ENCODE data around the gene MAGI1. TPM values are rescaled to one million over a fixed set of nuclear protein-coding genes. Genes with fewer than 3 reads are reported as not detected.
"Not testable (repeated sequence)": the region's sequence is repeated elsewhere in the genome, so short reads cannot be mapped to it uniquely, and the experiment has no call there.

The MAGI1 gene
- total RNA-seq, 1 donor from 2014 or later = 34.1 TPM

DNA sequence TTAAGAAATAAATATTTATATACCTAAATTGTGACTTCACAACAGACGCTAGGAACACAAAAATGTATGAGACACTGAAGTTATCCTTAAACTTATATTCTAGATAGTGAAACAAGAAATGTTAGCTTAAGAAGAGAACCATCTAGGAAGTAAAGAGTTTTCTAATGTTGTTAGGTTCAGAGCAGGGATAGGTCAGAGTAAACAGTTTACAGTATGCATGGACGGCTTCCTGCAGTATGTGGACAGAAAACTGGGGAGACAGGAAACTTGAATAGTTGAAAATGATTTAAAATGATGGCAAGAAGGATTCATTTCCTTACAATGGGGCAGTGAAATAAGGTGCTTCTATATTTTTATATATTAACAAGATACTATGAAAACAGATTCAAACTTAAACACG lies 449.8 kb downstream of the MAGI1 start:
- DNase-seq = no peak
- no peak for ATAC-seq (ENCODE audit: poor library complexity)
- intact Hi-C loops (cut with DNase I) = no loop called here

DNA sequence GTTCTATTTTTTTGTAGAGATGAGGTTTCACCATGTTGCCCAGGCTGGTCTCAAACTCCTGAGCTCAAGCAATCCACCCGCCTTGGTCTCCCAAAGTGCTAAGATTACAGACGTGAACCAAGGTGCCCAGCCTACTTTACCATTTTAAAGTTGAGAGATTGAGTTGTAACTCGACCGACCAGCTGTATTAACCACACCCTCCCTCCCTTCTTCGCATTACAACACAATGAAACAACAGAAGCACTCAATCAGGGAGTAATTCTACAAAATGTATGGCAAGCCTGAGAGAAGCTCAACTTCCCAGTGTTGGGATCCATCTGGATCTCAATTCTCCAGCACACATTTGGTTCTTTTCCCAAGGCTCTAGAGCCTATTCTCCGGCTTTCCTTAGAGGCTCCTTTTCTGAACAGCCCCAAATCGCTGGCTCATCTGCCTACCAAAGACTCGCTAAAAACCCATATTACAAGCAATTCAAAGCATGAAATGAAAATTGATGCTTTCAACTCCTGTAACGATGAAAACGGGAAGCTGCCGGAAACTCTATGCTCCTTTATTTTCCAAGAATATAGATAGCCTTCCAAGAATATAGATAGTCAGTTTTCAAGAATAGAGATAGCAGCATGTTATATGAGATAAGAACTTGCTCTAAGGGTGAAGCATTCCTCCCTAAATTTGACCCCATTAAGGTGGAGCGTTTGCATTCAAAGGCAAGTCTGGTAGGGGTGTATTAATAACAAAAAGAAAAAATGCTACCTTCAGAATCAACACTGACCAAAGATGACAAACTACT lies 450.9 kb downstream of the MAGI1 start:
- intact Hi-C loops (cut with DNase I) = no loop called here
- no peak for DNase-seq
- no peak for ATAC-seq (ENCODE audit: poor library complexity)

DNA sequence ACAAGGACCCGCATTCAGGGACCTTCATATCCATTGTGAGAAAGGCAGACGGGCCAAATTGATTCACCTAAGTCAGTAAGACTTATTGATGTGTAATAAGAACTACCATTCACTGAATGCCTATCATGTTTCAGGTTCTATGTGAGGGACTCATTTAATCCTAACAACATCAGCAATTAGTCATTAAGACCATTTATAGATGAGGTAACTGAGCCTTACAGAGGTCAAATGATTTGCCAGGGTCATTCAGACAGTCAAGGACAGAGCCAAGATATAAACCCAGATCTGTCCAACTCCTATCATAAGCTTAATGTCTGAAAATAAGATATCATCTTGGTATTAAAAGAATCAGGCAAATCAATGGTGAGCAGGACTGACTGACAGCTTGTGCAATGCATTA lies 453.8 kb downstream of the MAGI1 start:
- intact Hi-C loops (cut with DNase I) = no loop called here
- ATAC-seq (ENCODE audit: poor library complexity) = no peak
- DNase-seq = no peak

DNA sequence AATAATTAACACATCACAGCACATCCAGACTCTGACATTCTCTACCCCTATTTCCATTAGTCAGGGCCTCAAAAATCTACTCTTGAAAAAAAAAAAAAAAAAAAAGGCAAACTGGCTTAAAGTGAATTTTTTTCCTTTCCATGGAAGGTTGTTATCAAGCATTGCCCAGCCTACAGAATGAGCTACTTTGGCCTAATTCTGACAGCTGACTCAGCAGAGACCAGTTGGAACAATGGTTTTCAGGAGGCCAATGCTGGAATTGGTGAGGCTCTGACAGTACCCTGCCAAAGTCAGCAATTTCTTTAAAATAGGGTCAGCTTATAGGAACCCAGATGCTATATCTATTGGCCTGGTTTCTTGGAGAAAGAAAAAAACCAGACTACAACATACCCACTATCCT lies 454.7 kb downstream of the MAGI1 start:
- no peak for ATAC-seq (ENCODE audit: poor library complexity)
- intact Hi-C loops (cut with DNase I) = no loop called here
- DNase-seq = no peak

DNA sequence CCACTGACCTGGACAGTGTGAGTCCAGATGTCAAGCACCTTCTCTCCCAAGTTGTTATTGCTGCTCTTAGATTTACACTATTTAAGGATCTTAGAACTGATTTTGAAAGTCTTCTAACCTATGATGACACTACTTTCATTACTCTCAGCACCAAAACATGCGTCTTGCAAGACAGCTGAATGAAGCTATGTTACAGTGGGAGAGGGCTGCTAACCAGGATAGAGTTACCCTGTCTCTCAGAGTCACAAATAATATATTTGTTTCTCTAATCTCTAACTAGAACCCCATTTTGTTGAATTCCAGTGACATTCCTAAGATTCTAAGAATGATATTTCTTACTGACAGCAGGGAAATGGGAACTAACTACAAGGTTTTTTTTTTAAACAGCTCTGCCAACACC lies 455.5 kb downstream of the MAGI1 start:
- ATAC-seq (ENCODE audit: poor library complexity) (no peak), DNase-seq (no peak)
- intact Hi-C loops (cut with DNase I) = no loop called here

DNA sequence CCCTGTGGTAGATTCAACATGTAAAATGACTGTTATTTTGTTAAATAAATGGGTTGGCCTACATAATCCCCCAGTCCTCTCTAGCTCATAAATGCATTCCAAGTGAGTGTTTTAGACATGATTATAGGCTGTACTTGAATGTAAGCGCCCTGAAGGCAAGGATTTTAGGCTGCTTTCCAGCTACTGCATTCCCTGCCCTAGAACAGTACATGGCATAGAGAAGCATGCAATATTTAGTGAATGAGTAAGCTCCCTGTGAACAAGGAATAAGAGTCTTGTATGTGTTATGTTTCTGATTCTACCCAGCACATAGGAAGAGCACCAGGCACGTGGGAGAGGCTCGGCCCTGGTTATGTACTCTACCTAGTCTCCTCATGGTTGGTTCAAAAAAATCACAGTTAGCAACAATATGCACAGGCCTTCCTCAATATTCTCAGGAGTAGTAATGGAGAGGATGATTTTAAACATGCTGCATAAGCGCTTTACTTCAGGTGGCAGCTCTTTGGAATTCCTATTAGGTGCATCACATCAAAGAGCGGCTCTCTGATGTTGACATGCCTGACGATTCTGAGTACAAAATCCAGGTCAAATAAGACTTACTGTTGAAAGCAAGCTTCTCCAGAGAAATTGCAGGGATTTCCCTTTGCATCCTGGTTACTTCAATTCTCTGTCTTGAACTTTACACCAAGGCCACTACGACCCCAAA lies 456.6 kb downstream of the MAGI1 start:
- intact Hi-C loops (cut with DNase I) = no loop called here
- no peak for DNase-seq
- ATAC-seq (ENCODE audit: poor library complexity) = no peak

DNA sequence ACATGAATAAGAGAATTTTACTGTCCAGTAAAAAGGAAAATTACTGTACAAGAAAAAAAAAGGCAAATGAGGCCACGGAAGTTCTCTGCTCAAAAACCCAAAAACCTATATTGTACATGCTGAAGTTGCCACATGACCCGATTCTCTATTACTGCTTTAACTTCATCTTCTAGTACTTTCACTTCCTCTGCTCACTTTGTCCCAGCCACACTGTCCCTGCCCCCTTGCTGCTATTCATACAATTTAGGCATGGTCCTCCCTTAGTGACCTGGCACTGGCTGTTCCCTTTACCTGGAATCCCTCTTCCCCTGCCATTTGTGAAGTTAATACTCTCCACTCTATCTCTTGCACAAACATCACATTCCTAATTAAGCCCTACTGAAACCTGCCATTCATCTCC lies 457.4 kb downstream of the MAGI1 start:
- intact Hi-C loops (cut with DNase I) = no loop called here
- no peak for ATAC-seq (ENCODE audit: poor library complexity)
- DNase-seq = no peak

DNA sequence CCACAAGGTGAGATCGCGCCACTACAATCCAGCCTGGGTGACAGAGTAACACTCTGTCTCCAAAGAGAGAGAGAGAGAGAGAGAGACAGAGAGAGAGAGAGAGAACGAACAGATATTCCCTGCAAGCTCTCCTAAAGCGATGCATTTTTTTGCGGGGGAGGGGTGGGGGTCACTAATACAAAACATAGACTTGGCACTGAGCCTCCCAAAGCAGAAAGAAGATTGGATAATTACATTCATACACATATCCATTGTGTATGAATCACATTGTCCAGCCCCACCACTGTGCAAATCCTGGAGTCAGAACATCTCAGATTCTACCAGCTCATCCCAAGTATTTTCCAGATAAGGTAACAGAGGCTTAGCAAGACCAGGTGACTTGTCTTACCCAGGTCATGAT lies 459.9 kb downstream of the MAGI1 start:
- intact Hi-C loops (cut with DNase I) = no loop called here
- ATAC-seq (ENCODE audit: poor library complexity) (no peak), DNase-seq (no peak)

DNA sequence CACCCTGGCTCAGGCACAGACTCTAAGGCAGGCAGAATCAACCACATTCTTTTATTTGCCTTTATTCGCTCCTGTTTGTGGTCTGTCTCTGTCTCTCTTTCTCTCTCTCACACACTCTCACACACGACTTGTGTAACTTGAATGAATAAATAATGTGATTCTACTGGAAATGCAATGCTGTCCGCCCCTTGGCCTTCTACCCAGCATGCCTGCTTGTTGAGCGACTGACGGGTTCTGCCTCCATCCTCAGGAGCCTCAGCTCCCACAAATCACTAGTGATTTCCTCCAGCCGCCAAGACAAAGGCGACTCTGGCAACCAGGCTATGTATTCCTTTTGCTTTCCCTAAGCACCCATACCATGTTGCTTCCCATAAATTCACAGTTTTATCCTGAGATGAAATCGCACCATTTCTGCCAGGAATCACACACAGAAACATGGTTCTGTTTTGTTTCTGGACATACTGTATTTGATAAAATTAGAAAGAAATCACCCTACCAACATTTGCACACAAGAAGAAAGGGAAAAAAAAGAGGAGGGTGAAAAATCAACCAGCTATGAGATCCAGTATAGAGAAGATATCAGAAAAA lies 460.8 kb downstream of the MAGI1 start:
- intact Hi-C loops (cut with DNase I) = no loop called here
- DNase-seq = no peak

DNA sequence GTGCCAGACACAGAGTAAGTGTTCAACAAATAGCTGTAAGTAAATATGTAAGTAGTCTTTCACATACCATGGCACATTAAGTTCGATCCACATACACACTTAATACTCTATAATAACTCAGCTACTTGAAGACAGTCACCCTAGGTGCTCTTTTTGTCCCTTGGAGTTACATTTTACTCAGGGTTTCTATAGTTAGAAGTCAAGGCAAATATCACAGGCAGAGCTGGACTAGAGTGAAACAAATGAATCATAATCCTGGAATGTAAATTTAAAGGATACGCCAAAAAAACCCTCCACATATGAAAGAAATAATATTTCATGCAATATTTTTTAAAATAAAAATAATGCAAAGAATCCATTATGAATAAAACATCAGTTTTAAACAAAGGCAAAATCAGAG lies 461.8 kb downstream of the MAGI1 start:
- DNase-seq (no peak), ATAC-seq (ENCODE audit: poor library complexity) (peak; percentile 47)
- intact Hi-C loops (cut with DNase I) = no loop called here

More for the DNA sequence above, 460.8 kb downstream of the MAGI1 start:
- ATAC-seq (ENCODE audit: poor library complexity) = no peak

DNA sequence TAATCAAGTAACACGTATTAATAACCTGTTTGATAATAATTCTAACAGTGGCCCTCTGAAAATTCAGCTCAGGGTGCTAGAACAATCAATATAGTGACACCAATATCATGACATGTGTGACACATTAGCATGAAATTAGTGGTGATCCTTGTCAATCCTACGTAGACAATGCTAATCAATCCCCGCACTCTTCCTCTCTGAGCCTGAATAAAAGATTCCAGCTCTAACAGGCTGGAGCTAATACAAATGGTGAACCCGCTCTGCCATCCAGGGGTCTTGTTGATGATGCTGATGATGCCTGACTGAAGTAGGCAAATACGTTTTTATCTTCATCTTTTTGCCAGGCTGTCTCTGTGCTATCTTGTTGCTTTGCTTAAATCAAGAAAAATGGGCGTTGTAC lies 462.5 kb downstream of the MAGI1 start:
- intact Hi-C loops (cut with DNase I) = no loop called here
- ATAC-seq (ENCODE audit: poor library complexity) (no peak), DNase-seq (no peak)

DNA sequence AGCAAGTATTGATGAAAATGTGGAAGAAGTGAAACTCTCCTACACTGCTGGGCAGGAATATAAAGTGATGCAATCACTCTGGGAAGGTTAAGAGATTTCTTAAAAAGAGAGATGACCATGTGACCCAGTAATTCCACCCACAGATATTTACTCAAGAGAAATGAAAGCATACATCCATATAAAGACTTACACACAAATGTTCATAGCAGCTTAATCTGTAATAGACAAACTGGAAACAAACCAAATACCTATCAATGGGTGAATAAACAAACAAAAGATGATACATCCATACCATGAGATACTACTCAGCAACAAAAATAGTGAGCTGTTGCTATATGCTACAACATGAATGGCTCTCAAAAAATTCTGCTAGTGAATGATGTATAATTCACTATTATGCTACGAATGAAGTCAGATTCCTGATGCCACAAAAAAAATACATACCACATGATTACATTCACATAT lies 463.3 kb downstream of the MAGI1 start:
- intact Hi-C loops (cut with DNase I) = no loop called here
- no peak for DNase-seq
- ATAC-seq (ENCODE audit: poor library complexity) = no peak

DNA sequence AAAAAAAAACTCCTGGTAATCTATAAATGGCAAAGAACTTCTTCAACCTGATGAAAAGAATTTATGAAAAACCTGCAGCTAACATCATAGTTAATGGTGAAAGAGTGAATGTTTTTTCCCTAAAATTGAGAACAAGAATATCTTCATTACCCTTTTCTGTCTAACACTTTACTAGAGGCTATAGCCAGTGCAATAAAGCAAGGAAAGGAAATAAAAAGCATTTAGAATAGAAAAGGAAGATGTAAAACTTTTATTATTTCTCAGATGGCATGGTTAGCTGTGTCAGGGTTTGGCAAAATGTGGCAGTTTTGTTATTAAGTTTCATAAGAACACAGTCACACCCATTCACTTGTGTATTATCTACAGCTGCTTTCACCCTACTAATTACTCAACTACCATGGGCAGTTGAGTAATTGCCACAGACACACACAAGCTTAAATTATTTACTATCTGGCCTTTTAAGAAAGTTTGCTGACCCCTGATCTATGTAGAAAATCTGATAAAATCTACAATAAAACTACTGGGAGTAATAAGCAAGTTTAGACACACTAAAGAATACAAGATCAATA lies 465.1 kb downstream of the MAGI1 start:
- no peak for DNase-seq

DNA sequence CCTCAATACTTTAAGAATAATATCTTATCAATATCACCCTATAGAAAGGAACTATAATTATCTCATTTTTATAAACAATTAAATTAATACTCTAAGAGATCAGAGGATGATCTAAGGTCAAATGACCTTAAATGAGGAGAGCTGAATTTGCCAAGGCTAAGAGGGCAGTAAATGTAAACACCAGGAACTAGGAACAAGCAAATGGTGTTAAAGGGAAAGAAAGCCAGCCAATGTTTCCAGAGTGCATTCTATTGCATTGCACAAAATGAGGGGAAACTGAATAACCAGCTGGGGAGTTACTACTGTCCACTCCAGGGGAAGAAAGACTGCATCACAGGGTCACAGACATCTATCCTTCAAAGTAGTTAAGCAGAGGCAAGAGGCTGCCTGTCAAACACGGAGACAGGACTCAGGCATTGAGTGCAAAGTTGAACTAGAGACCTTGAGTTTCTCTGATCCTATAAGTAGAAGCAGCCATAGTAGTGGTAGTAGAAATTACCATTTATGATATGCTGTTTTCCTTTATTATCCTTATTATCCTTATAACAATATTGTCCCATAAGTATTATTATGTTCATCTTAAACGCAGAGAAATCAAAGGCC lies 466.4 kb downstream of the MAGI1 start:
- DNase-seq (no peak), ATAC-seq (ENCODE audit: poor library complexity) (no peak)
- intact Hi-C loops (cut with DNase I) = no loop called here

More for the DNA sequence above, 465.1 kb downstream of the MAGI1 start:
- ATAC-seq (ENCODE audit: poor library complexity) = no peak
- intact Hi-C loops (cut with DNase I) = no loop called here

DNA sequence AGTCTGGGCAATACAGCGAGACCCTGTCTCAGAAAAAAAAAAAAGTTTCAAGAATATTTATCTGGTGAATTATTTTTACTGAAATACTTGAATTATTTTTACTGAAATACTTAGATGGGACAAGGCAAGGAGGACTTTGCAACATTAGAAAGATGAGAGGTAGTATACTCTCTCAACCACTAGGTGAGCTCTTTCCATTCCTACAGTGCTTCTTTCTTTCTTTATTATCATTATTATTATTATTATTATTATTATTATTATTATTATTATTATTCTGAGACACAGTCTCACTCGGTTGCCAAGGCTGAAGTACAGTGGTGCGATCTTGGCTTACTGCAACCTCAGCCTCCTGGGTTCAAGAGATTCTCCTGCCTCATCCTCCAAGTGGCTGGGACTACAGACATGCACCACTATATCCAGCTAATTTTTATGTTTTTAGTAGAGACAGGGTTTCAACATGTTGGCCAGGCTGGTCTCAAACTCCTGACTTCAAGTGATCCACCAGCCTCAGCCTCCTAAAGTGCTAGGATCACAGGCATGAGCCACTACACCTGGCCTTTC lies 468.8 kb downstream of the MAGI1 start:
- no peak for DNase-seq
- intact Hi-C loops (cut with DNase I) = no loop called here
- ATAC-seq (ENCODE audit: poor library complexity) = no peak

DNA sequence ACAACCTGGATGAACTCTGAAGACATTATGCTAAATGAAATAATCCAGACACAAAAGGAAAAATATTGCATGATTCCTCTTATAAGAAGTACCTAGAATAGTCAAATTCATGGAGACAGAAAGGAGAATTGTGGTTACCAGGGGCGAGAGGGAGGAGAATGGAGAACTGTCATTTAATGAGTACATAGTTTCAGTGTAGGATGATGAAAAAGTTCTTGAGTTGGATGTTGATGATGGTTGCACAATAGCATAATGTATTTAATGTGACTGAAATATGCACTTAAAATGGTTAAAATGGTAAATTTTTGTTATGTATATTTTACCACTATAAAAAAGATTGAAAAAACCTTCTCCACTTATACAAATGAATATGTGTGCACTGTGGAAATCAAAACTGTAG lies 469.6 kb downstream of the MAGI1 start:
- DNase-seq (no peak), ATAC-seq (ENCODE audit: poor library complexity) (no peak)
- intact Hi-C loops (cut with DNase I) = no loop called here

DNA sequence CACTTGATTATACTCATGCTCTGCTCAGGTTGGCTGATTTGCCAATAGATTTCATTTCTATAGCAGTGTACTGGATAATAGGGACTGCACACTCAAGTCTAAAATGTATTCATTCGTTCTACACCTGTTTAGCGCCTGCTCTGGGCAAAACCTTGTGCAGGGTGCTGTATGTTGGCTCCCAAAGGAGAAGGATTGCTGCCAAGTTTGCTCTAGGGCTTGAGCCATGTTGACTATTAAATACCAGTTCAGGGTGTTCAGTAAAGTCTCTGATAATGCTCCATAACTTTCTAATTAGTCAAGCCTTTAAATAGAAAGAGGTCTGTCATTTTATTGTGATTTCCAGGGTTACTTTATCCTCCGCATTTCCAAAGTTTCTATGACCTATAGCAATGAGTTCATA lies 470.2 kb downstream of the MAGI1 start:
- ATAC-seq (ENCODE audit: poor library complexity) (peak; percentile 93), DNase-seq (no peak)
- intact Hi-C loops (cut with DNase I) = no loop called here

DNA sequence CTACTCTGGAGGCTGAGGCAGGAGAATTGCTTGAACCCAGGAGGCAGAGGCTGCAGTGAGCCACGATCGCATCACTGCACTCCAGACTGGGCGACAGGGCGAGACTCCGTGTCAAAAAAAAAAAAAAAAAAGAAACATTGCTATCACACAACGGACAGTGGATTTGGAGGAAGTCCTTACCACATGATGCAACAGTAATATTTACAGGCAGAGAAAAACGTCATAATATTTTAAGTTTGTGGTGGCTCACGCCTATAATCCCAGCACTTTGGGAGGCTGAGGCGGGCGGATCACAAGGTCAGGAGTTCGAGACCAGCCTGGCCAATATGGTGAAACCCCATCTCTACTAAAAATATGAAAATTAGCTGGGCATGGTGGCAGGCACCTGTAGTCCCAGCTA lies 473.0 kb downstream of the MAGI1 start:
- intact Hi-C loops (cut with DNase I); DNase-seq; ATAC-seq (ENCODE audit: poor library complexity): not testable (repeated sequence)

DNA sequence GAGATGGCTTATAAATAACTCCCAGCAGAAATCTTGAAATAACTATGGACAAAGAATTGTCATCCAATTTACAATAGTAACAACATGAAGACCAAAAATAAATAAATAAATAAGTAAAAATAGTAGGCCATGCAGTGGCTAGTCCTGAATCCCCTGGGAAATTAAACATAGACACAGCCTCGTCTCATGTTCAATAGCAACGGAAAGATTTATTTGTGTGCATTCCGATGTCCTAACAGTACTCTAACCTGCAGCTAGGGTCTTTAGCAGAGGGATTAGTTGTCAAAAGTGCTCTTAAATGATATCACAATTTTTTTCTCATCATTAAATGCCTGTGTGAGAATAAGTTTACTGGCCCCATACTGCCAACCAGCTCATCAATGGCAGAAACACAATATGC lies 474.2 kb downstream of the MAGI1 start:
- no peak for DNase-seq
- no peak for ATAC-seq (ENCODE audit: poor library complexity)
- intact Hi-C loops (cut with DNase I) = no loop called here

All from Right ventricle myocardium superior (tissue), 1 donor.